ENCODE data around the gene C5orf15.
A peak's percentile ranks its signal among the peaks of the same experiment; 100 is the strongest.
"Not testable (repeated sequence)": the region's sequence is repeated elsewhere in the genome, so short reads cannot be mapped to it uniquely, and the experiment has no call there.

The C5orf15 gene

DNA sequence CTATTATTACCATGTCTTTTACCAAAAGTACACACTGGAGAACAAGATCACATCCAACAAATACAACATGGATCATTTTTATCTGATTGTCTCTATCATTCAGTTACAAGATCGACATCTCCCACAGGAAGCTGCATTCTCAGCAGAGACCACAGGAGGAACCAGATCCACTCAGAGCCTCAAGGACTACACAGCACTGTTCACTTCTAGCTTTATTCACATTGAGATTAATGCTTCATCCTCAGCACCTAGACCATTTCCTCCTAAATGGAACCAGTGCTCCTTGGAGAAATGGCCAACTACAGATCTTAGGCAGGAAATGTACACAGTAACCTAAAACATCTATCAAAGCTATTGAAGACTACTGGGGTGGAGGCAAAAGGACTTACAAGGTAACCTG is 13.3 kb upstream of the C5orf15 start:
- peak; percentile 2 for TF ChIP-seq CTCF (IDR thresholded peaks at IDR 0.05; ENCODE audit: insufficient read depth, low read length, poor library complexity, severe bottlenecking)
- Histone ChIP-seq H3K4me3 (replicated peaks; ENCODE audit: low read depth, low read length) (no peak overlapping the region), H3K36me3 (ENCODE audit: control insufficient read depth, insufficient read depth, low read length) (peaks cover 12% of the 10 kb centered on the region), H3K27me3 (replicated peaks; ENCODE audit: control insufficient read depth, insufficient read depth, low read length) (no peaks in the 10 kb centered on the region)
- DNase-seq (ENCODE audit: extremely low read depth, insufficient read length) = no peak

- DNase-seq (ENCODE audit: extremely low read depth, insufficient read length) = no peak
- H3K27me3 ChIP-seq (replicated peaks; ENCODE audit: control insufficient read depth, insufficient read depth, low read length) = no peaks in the 10 kb centered on the region
- TF ChIP-seq CTCF (IDR thresholded peaks at IDR 0.05; ENCODE audit: insufficient read depth, low read length, poor library complexity, severe bottlenecking) = no peak
- H3K4me3 ChIP-seq (replicated peaks; ENCODE audit: low read depth, low read length) = no peak overlapping the region
- peaks cover 13% of the 10 kb centered on the region for H3K36me3 ChIP-seq (ENCODE audit: control insufficient read depth, insufficient read depth, low read length)
Measured at GRCh38 chr5:133980652-133981051, 12.2 kb upstream of the C5orf15 start.

DNA sequence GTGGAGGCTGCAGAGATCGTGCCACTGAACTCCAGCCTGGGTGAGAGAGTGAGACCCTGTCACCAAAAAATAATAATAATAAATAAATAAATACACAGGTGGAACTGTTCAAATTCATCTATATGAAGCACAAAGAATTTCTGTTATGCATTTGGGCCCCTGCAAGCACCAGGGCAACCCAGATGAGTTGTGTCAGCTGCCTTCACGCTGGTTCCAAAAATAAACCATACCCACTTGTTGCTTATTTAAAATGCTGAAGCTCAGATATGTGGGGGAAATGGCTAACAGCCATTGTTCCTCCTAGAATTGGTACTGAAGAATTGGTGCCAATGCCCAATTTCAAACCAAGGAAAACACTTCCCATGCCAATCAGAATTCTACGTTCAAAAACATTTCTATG is 10.5 kb upstream of the C5orf15 start:
- no peak for TF ChIP-seq CTCF (IDR thresholded peaks at IDR 0.05; ENCODE audit: insufficient read depth, low read length, poor library complexity, severe bottlenecking)
- H3K27me3 ChIP-seq (replicated peaks; ENCODE audit: control insufficient read depth, insufficient read depth, low read length) = no peaks in the 10 kb centered on the region
- peaks cover 16% of the 10 kb centered on the region for H3K36me3 ChIP-seq (ENCODE audit: control insufficient read depth, insufficient read depth, low read length)
- no peak for DNase-seq (ENCODE audit: extremely low read depth, insufficient read length)
- H3K4me3 ChIP-seq (replicated peaks; ENCODE audit: low read depth, low read length) = no peak overlapping the region

DNA sequence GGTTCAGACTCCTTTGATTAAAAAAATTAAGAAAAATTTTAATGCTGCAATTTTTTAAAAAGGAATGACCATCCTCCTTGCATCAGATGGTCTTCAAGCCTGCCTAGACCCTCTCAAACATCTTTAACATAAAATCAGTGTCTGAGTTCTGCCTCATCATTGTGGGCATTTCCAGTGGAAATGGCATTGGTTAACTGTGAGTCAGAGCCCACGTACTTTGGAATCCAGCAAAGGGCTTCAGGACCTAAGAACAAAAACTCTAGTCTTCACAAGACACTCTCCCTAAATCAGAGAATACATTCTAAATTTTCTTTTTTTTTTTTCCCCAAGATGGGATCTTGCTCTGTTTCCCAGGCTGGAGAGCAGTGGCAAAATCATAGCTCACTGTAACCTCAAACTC is 9.4 kb upstream of the C5orf15 start:
- no peak for TF ChIP-seq CTCF (IDR thresholded peaks at IDR 0.05; ENCODE audit: insufficient read depth, low read length, poor library complexity, severe bottlenecking)
- Histone ChIP-seq H3K36me3 (ENCODE audit: control insufficient read depth, insufficient read depth, low read length) (peaks cover 15% of the 10 kb centered on the region), H3K4me3 (replicated peaks; ENCODE audit: low read depth, low read length) (no peak overlapping the region), H3K27me3 (replicated peaks; ENCODE audit: control insufficient read depth, insufficient read depth, low read length) (no peaks in the 10 kb centered on the region)
- DNase-seq (ENCODE audit: extremely low read depth, insufficient read length) = no peak

DNA sequence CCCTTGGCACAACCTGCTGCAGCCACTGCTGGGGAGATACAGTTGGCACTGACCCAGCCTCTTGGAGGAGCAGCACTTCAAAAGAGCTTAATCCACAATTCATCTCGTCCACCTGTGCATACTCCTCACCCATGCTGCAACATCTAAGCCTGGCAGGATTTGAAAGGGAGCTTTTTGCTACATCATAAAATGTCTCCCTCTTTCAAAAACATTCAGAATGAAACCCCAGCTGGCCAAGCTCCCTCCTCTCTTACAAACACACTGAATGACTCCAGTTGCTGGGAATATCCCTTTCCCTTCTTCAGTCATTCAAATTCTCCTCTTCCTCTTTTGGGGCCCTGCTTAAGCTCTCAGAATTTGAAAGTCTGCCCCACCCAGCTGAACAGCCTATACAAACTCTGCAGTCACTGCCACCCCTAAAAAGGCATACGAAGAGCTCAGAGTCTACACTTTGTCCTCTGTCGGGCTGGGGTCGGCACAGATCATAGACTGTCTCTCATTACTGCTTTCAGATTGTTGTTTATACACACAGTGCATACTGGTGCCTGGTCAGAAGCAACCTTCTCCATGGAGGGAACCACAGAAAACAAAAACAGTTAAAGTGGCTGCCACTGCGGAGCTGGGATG is 8.8 kb upstream of the C5orf15 start:
- peak; percentile 30 for DNase-seq (ENCODE audit: extremely low read depth, insufficient read length)
- no peak for TF ChIP-seq CTCF (IDR thresholded peaks at IDR 0.05; ENCODE audit: insufficient read depth, low read length, poor library complexity, severe bottlenecking)
- Histone ChIP-seq H3K4me3 (replicated peaks; ENCODE audit: low read depth, low read length) (no peak overlapping the region), H3K36me3 (ENCODE audit: control insufficient read depth, insufficient read depth, low read length) (peaks cover 16% of the 10 kb centered on the region), H3K27me3 (replicated peaks; ENCODE audit: control insufficient read depth, insufficient read depth, low read length) (no peaks in the 10 kb centered on the region)

DNA sequence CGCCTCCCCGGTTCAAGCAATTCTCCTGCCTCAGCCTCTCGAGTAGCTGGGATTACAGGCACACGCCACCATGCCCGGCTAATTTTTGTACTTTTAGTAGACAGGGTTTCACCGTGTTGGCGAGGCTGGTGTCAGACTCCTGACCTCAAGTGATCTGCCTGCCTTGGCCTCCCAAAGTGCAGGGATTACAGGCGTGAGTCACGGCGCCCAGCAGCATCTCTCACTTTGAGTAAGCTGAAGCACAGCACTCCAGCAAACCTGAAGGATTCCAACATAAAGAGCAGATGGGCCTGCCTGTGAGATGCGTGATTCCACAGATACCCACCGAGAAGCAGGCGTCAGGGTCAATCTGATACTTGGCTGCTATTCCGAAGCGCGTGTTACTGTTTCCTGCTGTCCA is 7.1 kb upstream of the C5orf15 start:
- H3K36me3 ChIP-seq (ENCODE audit: control insufficient read depth, insufficient read depth, low read length) = peaks cover 17% of the 10 kb centered on the region
- not testable (repeated sequence) for H3K27me3 ChIP-seq (replicated peaks; ENCODE audit: control insufficient read depth, insufficient read depth, low read length); DNase-seq (ENCODE audit: extremely low read depth, insufficient read length); H3K4me3 ChIP-seq (replicated peaks; ENCODE audit: low read depth, low read length)
